GM19238 (cell line): ENCODE measurements around the gene SET.
A peak's percentile ranks its signal among the peaks of the same experiment; 100 is the strongest.
"Not testable (repeated sequence)": the region's sequence is repeated elsewhere in the genome, so short reads cannot be mapped to it uniquely, and the experiment has no call there.

Experiments used
- DNase-seq: peaks from one replicate; pipeline ENCODE4 v3.0.0; 2011; ENCODE audit warnings: low spot score; ENCODE audit not compliant: insufficient read length

Gene SET

GRCh38 chr9:128687453-128687852 lies 1.6 kb upstream of the SET start:
- no peak for DNase-seq

DNA sequence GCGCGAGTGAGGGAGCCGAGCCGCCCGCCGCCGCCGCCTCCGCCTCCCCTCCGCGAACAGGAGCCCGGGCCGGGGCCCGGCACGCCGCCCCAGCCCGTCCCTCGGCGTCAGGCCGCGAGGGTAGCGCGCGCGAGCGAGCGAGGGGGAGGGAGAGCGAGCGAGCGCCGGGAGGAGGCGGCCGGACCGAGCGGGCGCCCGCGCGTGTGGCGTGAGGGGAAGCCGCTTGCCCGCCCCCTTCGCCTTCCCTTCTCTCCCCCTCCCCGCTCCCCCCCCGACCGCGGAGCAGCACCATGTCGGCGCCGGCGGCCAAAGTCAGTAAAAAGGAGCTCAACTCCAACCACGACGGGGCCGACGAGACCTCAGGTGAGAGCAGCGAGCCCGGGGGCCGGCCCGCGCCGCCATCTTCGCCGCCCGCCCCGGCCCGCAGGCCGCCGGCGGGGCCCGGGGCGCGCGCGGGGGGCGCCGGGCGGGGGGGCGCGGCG lies 312 bp downstream of the SET start:
- DNase-seq: no peak

DNA sequence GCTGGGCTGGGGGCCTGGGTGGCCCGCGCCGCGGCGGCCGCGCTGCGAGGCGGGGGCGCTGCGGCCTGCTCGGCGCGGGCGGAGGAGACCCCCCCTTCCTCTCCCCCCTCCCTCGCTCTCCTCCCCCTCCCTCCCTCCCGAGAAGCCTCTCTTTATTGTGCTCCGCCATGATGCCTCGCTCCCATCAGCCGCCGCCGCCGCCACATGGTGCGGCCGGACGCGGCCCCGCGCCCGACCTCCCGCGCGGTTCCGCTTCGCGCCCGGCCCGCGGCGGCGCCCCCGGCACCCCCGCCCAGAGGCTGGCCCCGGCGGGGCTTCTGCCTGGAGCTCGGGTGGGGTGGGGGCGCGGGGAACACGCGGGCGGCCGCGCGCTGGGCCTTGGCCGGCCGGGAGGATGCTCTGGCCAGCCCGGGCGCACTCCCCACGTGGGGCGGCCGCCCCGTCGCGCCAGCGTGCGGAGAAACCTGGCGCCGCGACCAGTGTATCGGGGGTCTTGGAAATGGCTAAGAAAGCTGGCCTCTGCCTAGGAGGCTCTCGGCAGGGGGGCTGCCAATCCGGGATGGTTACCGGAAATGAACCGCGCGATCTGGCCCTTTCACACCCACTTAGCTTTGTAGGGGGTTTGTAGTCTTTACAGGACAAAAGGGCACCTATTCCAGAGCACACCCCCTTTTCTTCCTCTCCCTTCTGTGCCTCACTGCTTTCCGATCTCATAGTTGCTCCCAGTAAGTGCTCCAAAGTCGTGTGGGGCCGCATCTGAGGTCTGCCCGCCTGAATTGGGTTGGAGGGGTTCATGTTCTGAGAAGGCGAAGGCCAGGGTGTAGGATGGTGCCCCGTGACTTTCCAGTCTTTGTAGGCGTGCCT lies 1.0 kb downstream of the SET start:
- peak; percentile 64 for DNase-seq

GRCh38 chr9:128690684-128691034 lies 1.6 kb downstream of the SET start:
- DNase-seq: no peak

- DNase-seq: not testable (repeated sequence)
These were observed 4.7 kb downstream of the SET start for GRCh38 chr9:128693738-128694137.

- no peak for DNase-seq
These were observed 5.3 kb downstream of the SET start for GRCh38 chr9:128694344-128694743.

GRCh38 chr9:128696923-128697707 lies 8.1 kb downstream of the SET start:
- no peak for DNase-seq

GRCh38 chr9:128699096-128699795 lies 10.2 kb downstream of the SET start:
- DNase-seq: not testable (repeated sequence)

DNA sequence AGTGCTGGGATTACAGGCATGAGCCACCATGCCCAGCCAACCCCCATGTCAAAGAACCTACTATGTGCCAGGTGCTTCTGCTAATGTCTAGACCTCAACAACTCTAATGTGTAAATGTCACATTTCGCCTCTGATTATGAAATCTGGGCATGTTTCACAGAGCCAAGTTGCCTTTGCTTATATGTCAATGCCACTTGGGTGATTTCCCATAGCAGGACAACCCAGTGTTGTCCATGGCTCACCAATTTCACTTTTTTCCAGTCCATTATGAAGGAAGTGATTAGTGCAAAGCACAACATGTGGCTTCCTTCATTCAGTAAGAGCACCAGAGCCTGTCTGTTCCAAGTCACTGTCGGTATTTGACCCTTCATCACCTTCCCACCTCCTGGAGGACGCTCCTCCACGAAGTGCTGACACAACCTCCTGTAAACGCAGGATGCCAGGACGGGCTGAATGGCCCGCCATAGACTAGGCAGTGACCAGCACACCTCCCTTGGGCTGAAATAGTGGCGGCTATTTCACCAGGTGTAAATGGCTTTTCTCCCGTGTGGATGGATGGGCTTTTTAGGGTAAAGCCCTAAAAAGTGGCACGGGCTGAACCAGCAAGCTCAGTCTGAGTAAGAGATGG lies 12.3 kb downstream of the SET start:
- no peak for DNase-seq

DNA sequence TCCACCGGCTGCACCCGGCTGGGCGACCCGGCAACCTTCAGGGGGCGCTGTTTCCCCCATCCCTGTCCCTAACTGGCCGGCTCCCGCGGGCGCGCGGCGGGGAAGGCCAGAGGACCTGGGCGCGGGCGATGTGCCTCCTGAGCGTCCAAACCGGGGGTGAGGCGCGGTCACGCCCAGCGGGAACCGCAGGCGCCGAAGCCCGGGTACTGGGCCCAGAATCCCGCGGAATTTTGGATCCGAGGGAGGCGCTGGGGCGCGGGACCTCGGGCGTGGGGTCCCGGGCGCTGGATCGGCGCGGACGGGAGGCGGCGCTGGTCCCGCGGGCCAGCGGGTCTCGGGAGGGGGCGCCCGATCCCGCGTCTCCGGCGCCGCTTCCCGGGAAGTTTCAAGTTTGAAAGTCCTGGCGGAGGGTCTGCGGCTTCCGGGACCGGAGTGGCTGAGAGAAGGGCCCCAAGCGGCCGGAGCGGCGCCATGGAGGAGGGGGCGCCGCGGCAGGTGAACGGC lies 13.5 kb downstream of the SET start, which contains the start of gene PKN3:
Gene PKN3 (plus strand): TSS at position 59 of the 504 bp plus-strand sequence. CDS start 413 bp downstream, at position 472.
- DNase-seq: peak; percentile 96

DNA sequence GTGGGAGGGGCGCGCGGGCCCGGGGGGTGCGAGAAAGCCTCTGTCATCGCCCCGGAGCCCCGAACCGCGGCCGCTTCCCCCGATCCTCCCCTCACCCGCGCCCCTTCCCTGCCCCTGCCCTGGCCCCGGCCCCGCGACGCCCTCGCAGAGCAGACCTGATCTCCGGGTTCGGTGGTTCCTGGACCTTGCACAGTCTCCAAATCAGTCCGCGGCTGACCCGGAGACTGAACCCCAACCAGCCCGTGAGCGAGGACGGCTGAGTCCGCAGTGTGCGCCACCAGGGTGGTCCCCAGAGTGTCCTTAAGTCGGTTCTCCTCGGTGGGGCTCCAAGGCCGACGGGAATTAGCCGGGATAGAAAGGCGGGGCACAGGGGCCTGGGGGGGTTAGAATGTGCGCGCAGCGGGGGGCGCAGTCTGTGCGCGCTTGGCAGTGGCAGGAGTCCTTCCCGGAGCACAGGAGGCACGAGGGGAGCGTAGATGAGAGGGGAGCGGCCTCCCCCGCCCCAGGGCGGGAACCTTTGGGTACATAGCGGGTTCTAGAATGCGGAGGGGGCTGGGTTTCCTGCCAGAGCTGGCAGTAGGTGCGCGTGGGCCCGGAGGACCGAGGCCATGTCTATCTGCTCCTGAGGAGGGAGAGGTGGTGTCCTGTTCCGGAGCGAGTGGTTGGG lies 14.1 kb downstream of the SET start:
- no peak for DNase-seq

GRCh38 chr9:128703616-128704355 lies 14.8 kb downstream of the SET start:
- DNase-seq: no peak

- DNase-seq: no peak
These were observed 15.3 kb downstream of the SET start for GRCh38 chr9:128704356-128704670.

DNA sequence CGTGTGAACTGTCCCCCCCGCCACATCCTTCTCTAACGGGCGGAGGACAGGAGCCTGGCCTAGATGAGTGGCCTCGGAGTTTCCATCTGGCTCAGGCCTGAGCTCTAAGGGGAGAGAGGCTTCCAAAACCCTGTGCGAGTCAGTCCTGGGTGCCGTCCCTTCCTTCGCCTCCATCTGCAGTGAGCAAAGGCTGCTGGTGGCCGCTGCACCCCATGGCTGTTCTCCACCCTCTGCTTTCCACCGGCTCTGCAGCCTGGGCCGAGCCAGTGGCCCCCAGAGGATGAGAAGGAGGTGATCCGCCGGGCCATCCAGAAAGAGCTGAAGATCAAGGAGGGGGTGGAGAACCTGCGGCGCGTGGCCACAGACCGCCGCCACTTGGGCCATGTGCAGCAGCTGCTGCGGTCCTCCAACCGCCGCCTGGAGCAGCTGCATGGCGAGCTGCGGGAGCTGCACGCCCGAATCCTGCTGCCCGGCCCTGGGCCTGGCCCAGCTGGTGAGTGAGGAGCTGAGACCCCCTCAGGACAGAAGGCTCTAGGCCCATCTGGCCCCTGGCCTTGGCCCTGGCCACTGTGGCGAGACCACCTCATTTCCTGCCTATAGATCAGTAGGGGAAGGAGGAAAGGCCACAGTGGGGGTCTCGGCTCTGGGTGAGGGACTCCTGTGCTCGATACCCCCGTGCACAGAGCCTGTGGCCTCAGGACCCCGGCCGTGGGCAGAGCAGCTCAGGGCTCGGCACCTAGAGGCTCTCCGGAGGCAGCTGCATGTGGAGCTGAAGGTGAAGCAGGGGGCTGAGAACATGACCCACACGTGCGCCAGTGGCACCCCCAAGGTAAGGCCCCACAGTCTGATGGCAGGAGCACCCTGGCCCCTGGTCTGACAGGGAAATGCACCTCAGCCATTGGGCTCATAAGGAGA lies 16.3 kb downstream of the SET start:
- DNase-seq: no peak

DNA sequence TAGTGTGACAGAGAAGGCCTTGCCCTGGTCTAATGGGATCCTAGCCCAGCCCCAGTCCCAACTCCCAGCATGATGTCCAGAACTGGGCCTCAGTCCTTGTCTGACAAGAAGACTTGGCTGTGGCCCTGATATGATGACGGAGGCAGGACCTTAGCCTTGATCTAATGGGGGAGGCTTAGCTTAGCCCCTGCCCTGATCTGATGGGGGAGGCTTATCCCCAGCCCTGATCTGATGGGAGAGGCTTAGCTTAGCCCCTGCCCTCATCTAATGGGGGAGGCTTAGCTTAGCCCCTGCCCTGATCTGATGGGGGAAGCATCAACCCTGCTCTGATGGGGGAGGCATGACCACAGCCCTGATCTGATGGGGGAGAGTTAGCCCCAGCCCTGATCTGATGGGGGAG lies 17.0 kb downstream of the SET start:
- DNase-seq: no peak

DNA sequence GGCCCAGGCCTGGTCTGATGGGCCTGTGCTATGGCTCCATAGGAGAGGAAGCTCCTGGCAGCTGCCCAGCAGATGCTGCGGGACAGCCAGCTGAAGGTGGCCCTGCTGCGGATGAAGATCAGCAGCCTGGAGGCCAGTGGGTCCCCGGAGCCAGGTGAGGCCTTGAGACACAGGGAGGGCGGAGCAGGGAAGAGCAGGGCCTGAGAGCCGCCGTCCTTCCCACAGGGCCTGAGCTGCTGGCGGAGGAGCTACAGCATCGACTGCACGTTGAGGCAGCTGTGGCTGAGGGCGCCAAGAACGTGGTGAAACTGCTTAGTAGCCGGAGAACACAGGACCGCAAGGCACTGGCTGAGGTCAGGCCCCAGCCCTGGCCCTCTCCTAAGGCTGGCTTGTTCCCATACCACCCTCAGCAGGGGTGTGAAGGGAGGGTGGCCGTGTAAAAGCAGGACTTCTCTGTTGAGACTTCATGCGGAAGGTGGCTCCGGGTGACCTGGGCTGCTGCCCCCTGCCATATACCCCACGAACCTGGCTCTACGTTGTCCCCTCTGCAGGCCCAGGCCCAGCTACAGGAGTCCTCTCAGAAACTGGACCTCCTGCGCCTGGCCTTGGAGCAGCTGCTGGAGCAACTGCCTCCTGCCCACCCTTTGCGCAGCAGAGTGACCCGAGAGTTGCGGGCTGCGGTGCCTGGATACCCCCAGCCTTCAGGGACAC lies 17.8 kb downstream of the SET start:
- DNase-seq: no peak

DNA sequence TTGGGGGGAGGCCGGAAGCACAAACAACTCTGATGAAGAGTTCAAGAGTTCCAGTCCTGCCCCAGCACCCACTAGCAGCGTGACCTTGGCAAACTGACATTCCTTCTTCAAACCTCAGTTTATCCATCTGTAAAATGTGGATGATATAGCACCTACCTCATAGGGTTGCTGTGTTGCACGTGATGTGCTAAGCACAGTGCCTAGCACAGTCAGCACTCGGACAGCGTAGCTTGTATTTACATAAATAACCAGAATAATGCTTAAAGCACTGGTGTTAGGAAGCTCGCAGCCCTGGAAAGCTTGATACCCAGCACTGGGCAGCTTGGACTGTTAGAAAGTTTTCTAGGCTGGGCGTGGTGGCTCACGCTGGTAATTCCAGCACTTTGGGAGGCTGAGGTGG lies 18.4 kb downstream of the SET start:
- DNase-seq: no peak
